ENCODE data around the gene IGF2R. TPM values are rescaled to one million over a fixed set of nuclear protein-coding genes. Genes with fewer than 3 reads are reported as not detected.

Gene IGF2R
- polyA plus RNA-seq, 1 donor (not counting 4 experiments of a cell fraction or from before 2014, with no cell fraction given): 40.9 TPM

DNA sequence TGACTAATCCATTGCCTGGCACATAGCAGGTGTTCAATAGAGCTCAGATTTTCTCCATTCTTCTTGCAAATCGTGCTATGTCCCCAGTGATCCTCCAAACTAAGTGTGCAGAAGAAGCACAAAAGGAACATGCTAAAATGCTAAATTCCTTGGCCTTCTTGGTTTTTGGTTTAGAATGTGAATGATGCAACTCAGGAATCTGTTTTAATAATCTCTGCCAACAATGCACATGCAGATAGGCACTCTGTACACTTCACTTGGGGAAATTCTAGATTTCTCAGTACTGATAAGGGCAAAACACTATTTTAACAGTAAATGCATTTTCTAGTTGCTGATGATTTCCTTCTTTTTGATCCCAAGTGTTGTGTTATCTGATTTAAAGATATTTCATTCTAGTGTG, 188.0 kb downstream of the IGF2R start:
- TF ChIP-seq, protein P1, sequence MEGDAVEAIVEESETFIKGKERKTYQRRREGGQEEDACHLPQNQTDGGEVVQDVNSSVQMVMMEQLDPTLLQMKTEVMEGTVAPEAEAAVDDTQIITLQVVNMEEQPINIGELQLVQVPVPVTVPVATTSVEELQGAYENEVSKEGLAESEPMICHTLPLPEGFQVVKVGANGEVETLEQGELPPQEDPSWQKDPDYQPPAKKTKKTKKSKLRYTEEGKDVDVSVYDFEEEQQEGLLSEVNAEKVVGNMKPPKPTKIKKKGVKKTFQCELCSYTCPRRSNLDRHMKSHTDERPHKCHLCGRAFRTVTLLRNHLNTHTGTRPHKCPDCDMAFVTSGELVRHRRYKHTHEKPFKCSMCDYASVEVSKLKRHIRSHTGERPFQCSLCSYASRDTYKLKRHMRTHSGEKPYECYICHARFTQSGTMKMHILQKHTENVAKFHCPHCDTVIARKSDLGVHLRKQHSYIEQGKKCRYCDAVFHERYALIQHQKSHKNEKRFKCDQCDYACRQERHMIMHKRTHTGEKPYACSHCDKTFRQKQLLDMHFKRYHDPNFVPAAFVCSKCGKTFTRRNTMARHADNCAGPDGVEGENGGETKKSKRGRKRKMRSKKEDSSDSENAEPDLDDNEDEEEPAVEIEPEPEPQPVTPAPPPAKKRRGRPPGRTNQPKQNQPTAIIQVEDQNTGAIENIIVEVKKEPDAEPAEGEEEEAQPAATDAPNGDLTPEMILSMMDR (optimal IDR thresholded peaks at IDR 0.05 in 1 of 3, IDR thresholded peaks at IDR 0.05 in 1 of 3, conservative IDR thresholded peaks at IDR 0.05 in 1 of 3; ENCODE audit: extremely low read depth in 1 of 3, insufficient read depth in 2 of 3, low read length in 3 of 3): no peak
- TF ChIP-seq EZH2 (IDR thresholded peaks at IDR 0.05; ENCODE audit: low read length): no peak
- DNase-seq (ENCODE audit: low read depth, low spot score): no peak
- no peak overlapping the region for H3K4me2 ChIP-seq (ENCODE audit: control insufficient read depth, extremely low read depth, insufficient read depth, low read depth, low read length)
- no peaks in the 10 kb centered on the region for H3K4me1 ChIP-seq (ENCODE audit: control insufficient read depth, extremely low read depth, insufficient read depth, low read length)
- peaks cover 0 to 3% of the 10 kb centered on the region in 2 experiments for H3K36me3 ChIP-seq (ENCODE audit: control insufficient read depth in 2 of 2, extremely low read depth in 1 of 2, insufficient read depth in 2 of 2, low read length in 2 of 2)
- no peaks in the 10 kb centered on the region for H3K27me3 ChIP-seq (ENCODE audit: control insufficient read depth, extremely low read depth, insufficient read depth, low read length)
- dilution Hi-C loops (cut with MboI; ENCODE audit: extremely low pct_ligation_motif_present, low sequenced_read_pairs): no loop called here
- H4K20me1 ChIP-seq (ENCODE audit: control insufficient read depth, extremely low read depth, insufficient read depth, low read length): no peaks in the 10 kb centered on the region
- no peaks in the 10 kb centered on the region for H3K9me3 ChIP-seq (ENCODE audit: control insufficient read depth, low read depth, low read length)
- no peaks in the 10 kb centered on the region for H3K79me2 ChIP-seq (ENCODE audit: control insufficient read depth, insufficient read depth, low read length)
- H2AFZ ChIP-seq (ENCODE audit: control insufficient read depth, low read length): no peak overlapping the region
- H3K9ac ChIP-seq (ENCODE audit: control insufficient read depth, extremely low read depth, insufficient read depth, low read length): no peak overlapping the region
- H3K4me3 ChIP-seq (ENCODE audit: control insufficient read depth in 2 of 3, extremely low read depth in 1 of 3, insufficient read depth in 2 of 3, low read depth in 1 of 3, low read length in 3 of 3): no peak overlapping the region
- no peak overlapping the region for H3K27ac ChIP-seq (ENCODE audit: control insufficient read depth, insufficient read depth, low read length)
- FAIRE-seq: no peak
- no peaks in the 10 kb centered on the region for H3K9me1 ChIP-seq (ENCODE audit: control insufficient read depth, extremely low read depth, insufficient read depth, low read length)

DNA sequence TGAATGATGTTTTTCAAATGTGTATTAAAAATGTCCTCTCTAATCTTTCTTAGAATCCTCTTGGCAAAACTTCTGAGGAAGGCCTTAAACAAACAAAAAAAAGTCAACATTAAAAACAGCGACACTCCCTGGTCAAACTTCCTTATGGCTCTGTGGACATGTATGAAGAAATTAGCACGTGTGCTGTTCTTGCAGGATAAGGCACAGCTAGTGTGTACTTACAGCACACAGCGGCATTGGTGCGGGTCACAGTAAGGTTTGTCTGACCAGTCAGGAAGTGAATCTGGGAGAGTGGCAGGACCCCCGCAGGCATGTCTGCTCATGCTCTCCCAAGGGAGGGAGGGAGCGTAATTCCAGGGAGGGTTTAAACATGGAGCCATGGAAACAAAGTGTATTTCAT, 191.6 kb downstream of the IGF2R start:
- Histone ChIP-seq H3K9me1 (ENCODE audit: control insufficient read depth, extremely low read depth, insufficient read depth, low read length) (no peaks in the 10 kb centered on the region), H2AFZ (ENCODE audit: control insufficient read depth, low read length) (no peak overlapping the region), H3K4me2 (ENCODE audit: control insufficient read depth, extremely low read depth, insufficient read depth, low read depth, low read length) (no peak overlapping the region), H3K9me3 (ENCODE audit: control insufficient read depth, low read depth, low read length) (no peaks in the 10 kb centered on the region), H3K9ac (ENCODE audit: control insufficient read depth, extremely low read depth, insufficient read depth, low read length) (no peak overlapping the region), H3K79me2 (ENCODE audit: control insufficient read depth, insufficient read depth, low read length) (no peaks in the 10 kb centered on the region), H4K20me1 (ENCODE audit: control insufficient read depth, extremely low read depth, insufficient read depth, low read length) (no peaks in the 10 kb centered on the region), H3K27me3 (ENCODE audit: control insufficient read depth, extremely low read depth, insufficient read depth, low read length) (no peaks in the 10 kb centered on the region), H3K4me1 (ENCODE audit: control insufficient read depth, extremely low read depth, insufficient read depth, low read length) (no peaks in the 10 kb centered on the region), H3K4me3 (ENCODE audit: control insufficient read depth in 2 of 3, extremely low read depth in 1 of 3, insufficient read depth in 2 of 3, low read depth in 1 of 3, low read length in 3 of 3) (no peak overlapping the region), H3K27ac (ENCODE audit: control insufficient read depth, insufficient read depth, low read length) (no peak overlapping the region), H3K36me3 (ENCODE audit: control insufficient read depth in 2 of 2, extremely low read depth in 1 of 2, insufficient read depth in 2 of 2, low read length in 2 of 2) (peaks cover 0 to 3% of the 10 kb centered on the region in 2 experiments)
- FAIRE-seq (no peak), DNase-seq (ENCODE audit: low read depth, low spot score) (no peak)
- dilution Hi-C loops (cut with MboI; ENCODE audit: extremely low pct_ligation_motif_present, low sequenced_read_pairs): no loop called here
- TF ChIP-seq, protein P1 (optimal IDR thresholded peaks at IDR 0.05 in 1 of 3, IDR thresholded peaks at IDR 0.05 in 1 of 3, conservative IDR thresholded peaks at IDR 0.05 in 1 of 3; ENCODE audit: extremely low read depth in 1 of 3, insufficient read depth in 2 of 3, low read length in 3 of 3): no peak
- TF ChIP-seq EZH2 (IDR thresholded peaks at IDR 0.05; ENCODE audit: low read length): no peak

Other genes starting within 250 kb of the IGF2R start
- gene WTAP, start 241.6 kb upstream of the IGF2R start, polyA plus RNA-seq: 20.6 to 40.2 TPM (median 35.3 TPM) in 3 replicates
- 92.6 to 217 TPM (median 205 TPM) in 3 replicates for gene ACAT2, start 207.0 kb upstream of the IGF2R start, polyA plus RNA-seq
- 72.8 to 174 TPM (median 174 TPM) in 3 replicates for gene TCP1, start 179.5 kb upstream of the IGF2R start, polyA plus RNA-seq
- gene MRPL18, start 178.6 kb upstream of the IGF2R start, polyA plus RNA-seq: 74.1 to 127 TPM (median 97.1 TPM) in 3 replicates
- gene PNLDC1, start 168.8 kb upstream of the IGF2R start, polyA plus RNA-seq: 0.05 to 0.14 TPM (median 0.12 TPM) in 3 replicates
- not detected in 3 replicates for gene MAS1, start 78.1 kb upstream of the IGF2R start, polyA plus RNA-seq
- 0.36 to 0.79 TPM (median 0.76 TPM) in 3 replicates for gene SLC22A1, start 152.7 kb downstream of the IGF2R start, polyA plus RNA-seq

Measured in keratinocyte (primary cell).